NCI-H526 (cell line): ENCODE measurements around the gene RABGAP1L.
"Not testable (repeated sequence)": the region's sequence is repeated elsewhere in the genome, so short reads cannot be mapped to it uniquely, and the experiment has no call there.

ENCODE experiments used
- DNase-seq, 2 experiments: peaks; one replicate each; lab custom pipeline; 2025; lab: John Stamatoyannopoulos, UW

Gene RABGAP1L

DNA sequence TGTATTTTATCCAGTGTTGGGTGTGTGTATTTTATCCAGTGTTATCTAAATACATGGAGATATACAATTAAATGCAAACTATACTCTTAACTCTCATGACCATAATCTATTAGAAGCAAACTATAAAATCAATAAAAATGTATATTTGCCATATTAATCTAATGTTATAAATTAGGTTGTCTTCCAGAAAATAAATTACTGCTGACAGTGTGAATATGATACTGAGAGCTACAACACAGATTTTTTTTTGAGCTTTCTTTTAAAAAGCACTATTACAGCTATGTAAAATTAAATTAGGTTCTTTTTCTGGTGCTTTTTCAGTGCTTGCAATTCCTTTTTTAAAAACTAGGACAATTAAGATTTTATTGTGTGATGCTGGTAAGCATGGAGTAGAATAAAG is 269.4 kb downstream of the RABGAP1L start:
- DNase-seq, result no peak

GRCh38 chr1:174433451-174433850 is 274.1 kb downstream of the RABGAP1L start:
- DNase-seq, result no peak

DNA sequence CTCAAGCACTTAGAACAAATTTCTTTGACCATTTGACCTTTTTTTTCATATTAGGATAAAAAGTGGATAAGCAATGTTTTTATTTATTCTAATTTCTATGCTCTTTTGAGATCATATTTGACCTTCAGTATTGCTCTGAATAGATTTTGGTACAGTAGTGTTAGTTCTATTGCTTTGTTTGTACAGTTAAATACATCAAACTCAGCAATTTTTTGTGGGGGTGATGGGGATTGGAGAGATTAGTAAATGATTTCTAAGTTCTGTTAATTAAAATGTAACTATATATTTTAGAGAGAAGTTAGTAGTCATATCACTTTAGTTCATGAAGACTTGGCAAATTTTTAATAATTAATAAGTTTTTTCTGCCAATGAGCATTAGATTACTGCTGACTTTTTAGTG is 286.0 kb downstream of the RABGAP1L start:
- no peak for DNase-seq

GRCh38 chr1:174445817-174446216 is 286.5 kb downstream of the RABGAP1L start:
- no peak for DNase-seq

- no peak for DNase-seq
Observed at GRCh38 chr1:174447866-174448530, 288.7 kb downstream of the RABGAP1L start, which contains the start of gene GPR52. TSS of gene GPR52 (plus strand) at chr1:174447964. CDS start at chr1:174448112, 148 bp downstream.

DNA sequence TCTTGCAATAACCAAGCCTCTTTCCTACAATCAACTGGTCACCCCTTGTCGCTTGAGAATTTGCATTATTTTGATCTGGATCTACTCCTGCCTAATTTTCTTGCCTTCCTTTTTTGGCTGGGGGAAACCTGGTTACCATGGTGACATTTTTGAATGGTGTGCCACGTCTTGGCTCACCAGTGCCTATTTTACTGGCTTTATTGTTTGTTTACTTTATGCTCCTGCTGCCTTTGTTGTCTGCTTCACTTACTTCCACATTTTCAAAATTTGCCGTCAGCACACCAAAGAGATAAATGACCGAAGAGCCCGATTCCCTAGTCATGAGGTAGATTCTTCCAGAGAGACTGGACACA is 289.2 kb downstream of the RABGAP1L start:
- peak in 1 of 2 experiments; percentile 23 for DNase-seq

DNA sequence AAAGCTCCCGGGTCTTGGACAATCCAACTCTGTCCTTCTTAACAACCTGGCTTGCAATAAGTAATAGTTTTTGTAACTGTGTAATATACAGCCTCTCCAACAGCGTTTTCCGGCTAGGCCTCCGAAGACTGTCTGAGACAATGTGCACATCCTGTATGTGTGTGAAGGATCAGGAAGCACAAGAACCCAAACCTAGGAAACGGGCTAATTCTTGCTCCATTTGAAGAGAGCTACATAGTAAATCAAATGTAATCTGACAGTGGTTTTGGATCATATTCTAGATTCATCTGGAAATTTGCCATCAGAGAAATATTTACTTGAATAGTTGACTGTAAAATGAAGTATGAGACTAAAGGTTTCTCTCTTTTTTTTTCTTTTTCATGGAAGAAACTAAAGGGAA is 289.7 kb downstream of the RABGAP1L start:
- no peak for DNase-seq

GRCh38 chr1:174451408-174451807 is 292.1 kb downstream of the RABGAP1L start:
- no peak for DNase-seq

DNA sequence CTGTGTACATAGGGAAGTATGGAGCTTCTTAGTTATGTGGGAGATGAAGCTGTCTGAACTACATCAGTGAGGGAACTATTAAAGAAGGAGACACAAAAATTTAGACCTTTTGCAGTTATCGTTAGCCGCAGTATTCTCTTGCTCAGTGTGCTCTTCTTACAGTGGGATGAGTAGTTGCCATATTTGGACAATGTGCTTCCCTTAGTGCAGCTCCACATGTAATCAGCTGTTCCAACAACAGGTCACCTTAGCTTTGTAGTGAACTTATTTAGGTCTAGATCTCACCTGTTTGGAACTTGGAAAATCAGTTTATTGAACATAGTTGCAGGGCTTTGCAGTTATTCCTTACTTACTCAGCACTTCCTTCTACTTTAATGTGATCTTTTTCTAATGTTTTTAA is 306.5 kb downstream of the RABGAP1L start:
- no peak for DNase-seq

- no peak for DNase-seq
Observed at GRCh38 chr1:174466607-174467006, 307.3 kb downstream of the RABGAP1L start.

GRCh38 chr1:174469052-174469451 is 309.7 kb downstream of the RABGAP1L start:
- DNase-seq, result no peak

DNA sequence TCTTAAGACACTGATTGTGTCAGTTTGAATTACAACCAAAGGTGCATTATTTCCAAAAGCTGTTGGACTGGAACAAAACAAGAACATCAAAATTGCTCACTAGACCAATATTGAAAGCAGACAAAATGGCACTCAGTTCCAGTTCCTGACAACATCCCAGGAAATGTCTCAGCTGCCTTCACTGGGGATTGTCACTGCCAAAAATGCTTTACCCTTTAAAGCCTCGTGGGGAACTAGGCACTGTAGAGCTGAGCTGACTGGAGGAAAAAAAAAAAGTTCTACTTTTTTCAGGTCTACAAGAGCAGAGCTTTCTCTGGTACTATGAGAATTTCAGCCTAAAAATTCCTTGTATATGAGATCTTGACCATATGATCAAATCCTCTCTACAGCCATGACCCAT is 310.4 kb downstream of the RABGAP1L start:
- no peak for DNase-seq

DNA sequence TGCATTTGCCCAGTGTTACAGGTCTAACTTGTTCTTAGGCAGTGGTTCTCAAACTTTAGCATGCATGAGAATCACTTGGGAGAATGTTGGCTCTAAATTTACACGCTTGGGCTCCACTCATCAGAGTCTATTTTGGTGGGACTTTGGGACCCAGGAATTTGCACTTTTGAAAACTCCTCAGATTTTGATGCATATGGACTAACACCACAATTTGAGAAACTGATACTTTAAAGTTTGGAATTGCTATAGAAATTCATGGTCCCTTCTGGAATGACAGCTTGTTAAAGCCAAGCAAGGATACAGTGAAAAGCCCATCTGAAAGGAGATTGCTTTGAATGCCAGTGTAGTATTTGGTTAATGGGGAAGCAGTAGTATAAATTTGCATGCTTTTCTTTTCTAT is 320.0 kb downstream of the RABGAP1L start:
- peak; percentile 89 to 90 for DNase-seq

DNA sequence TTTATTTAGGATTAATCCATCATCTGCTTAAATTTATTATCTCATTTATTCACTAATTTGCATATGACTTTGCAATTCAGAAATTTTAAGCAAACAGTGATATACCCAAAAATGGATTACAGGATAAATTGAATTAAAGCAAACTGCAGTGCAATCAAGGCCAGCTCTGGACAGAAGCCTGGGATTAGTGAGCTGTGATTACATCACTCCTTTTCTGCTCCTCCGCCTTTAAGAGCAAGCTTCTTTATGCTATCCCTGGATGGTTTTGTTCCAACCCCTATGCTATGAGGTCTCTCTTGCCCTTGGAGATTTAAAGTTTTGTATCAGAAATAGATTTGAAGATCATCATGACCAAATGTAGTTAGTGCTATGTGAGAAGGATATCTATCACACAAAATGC is 321.0 kb downstream of the RABGAP1L start:
- DNase-seq, result peak in 1 of 2 experiments; percentile 11

- no peak for DNase-seq
Observed at GRCh38 chr1:174491606-174492005, 332.3 kb downstream of the RABGAP1L start.

- no peak for DNase-seq
Observed at GRCh38 chr1:174497478-174497877, 338.2 kb downstream of the RABGAP1L start.

DNA sequence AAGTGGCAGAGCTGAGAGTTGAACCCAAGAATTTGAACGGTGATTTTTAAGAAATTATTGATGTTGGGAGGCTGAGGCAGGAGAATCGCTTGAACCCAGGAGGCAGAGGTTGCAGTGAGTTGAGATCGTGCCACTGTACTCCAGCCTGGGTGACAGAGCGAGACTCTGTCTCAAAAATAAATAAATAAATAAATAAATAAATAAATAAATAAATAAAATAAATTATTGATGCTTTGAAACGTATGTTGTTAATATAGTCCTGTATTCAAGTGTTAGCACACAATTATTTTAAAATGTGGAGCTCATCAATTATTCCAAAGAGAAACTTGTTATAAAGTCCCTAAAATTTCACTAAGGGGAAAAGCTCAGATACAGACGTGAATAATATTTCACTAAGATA is 357.4 kb downstream of the RABGAP1L start:
- DNase-seq, result not testable (repeated sequence)

- DNase-seq, result no peak
Observed at GRCh38 chr1:174519844-174520243, 360.5 kb downstream of the RABGAP1L start.

DNA sequence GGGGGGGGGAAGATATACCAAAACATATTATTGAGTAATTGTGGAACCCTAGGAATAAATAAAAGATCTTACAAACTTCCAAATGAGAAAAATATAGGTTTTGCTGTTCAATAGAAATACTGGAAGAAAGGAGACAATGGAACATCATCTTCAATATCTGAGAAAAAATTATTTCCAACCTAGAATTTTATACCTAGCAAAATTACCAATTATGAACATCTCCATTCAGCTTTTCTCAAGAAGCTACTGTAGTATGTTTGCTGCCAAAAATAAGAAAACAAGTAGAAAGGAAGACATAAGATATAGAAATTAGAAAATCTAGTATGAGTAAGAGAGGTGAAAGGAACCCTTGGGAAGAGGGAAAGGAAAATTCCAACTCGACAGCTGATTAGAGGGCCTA is 372.4 kb downstream of the RABGAP1L start:
- no peak for DNase-seq

- DNase-seq, result no peak
Observed at GRCh38 chr1:174534789-174535188, 375.5 kb downstream of the RABGAP1L start.

- DNase-seq, result no peak
Observed at GRCh38 chr1:174535207-174535606, 375.9 kb downstream of the RABGAP1L start.

DNA sequence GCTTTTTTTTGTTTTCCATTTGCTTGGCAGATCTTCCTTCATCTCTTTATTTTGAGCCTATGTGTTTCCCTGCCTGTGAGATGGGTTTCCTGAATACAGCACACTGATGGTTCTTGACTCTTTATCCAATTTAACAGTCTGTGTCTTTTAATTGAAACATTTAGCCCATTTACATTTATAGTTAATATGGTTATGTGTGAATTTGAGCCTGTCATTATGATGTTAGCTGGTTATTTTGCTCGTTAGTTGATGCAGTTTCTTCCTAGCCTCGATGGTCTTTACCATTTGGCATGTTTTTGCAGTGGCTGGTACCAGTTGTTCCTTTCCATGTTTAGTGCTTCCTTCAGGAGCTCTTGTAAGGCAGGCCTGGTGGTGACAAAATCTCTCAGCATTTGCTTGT is 384.1 kb downstream of the RABGAP1L start:
- DNase-seq, result not testable (repeated sequence)

DNA sequence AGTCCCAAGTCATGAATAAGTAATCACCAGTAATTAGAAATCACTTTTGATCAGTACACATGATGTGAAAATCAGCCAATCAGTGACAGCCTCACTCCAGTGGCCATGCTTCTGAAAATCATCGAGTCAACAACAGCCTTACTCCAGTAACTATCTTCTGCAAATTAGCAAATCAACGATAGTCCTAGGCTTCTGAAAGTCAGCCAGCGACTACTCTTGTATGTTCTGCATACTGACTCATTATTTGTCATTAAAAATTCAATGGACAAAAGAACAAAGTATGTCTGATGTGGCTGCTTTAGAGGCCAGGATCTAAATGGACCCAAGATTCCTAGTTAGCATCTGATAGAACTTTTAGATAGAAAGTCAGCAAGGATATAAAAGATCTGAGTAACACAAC is 391.0 kb downstream of the RABGAP1L start:
- DNase-seq, result no peak

- DNase-seq, result no peak
Observed at GRCh38 chr1:174556392-174556791, 397.1 kb downstream of the RABGAP1L start.
